ENCODE results near the gene C1orf87.

Gene C1orf87

GRCh38 chr1:60088620-60089155 is 15.1 kb upstream of the C1orf87 start:
- no peak for TF ChIP-seq CTCF (IDR thresholded peaks at IDR 0.05; ENCODE audit: borderline replicate concordance, insufficient read depth, low read depth, low read length)
- H3K4me3 ChIP-seq (ENCODE audit: low read depth, low read length) = no peak overlapping the region

GRCh38 chr1:60087681-60088080 is 14.1 kb upstream of the C1orf87 start:
- no peak for TF ChIP-seq CTCF (IDR thresholded peaks at IDR 0.05; ENCODE audit: borderline replicate concordance, insufficient read depth, low read depth, low read length)
- no peak overlapping the region for H3K4me3 ChIP-seq (ENCODE audit: low read depth, low read length)

GRCh38 chr1:60078182-60078581 is 4.6 kb upstream of the C1orf87 start:
- no peak overlapping the region for H3K4me3 ChIP-seq (ENCODE audit: low read depth, low read length)
- TF ChIP-seq CTCF (IDR thresholded peaks at IDR 0.05; ENCODE audit: borderline replicate concordance, insufficient read depth, low read depth, low read length) = no peak

GRCh38 chr1:60071296-60071695 is 2.3 kb downstream of the C1orf87 start:
- H3K4me3 ChIP-seq (ENCODE audit: low read depth, low read length) = no peak overlapping the region
- no peak for TF ChIP-seq CTCF (IDR thresholded peaks at IDR 0.05; ENCODE audit: borderline replicate concordance, insufficient read depth, low read depth, low read length)

GRCh38 chr1:60069691-60070090 is 3.9 kb downstream of the C1orf87 start:
- TF ChIP-seq CTCF (IDR thresholded peaks at IDR 0.05; ENCODE audit: borderline replicate concordance, insufficient read depth, low read depth, low read length) = no peak
- H3K4me3 ChIP-seq (ENCODE audit: low read depth, low read length) = no peak overlapping the region

GRCh38 chr1:60068393-60069045 is 5.1 kb downstream of the C1orf87 start:
- H3K4me3 ChIP-seq (ENCODE audit: low read depth, low read length) = no peak overlapping the region
- TF ChIP-seq CTCF (IDR thresholded peaks at IDR 0.05; ENCODE audit: borderline replicate concordance, insufficient read depth, low read depth, low read length) = no peak

- TF ChIP-seq CTCF (IDR thresholded peaks at IDR 0.05; ENCODE audit: borderline replicate concordance, insufficient read depth, low read depth, low read length) = no peak
- no peak overlapping the region for H3K4me3 ChIP-seq (ENCODE audit: low read depth, low read length)
Measured at GRCh38 chr1:60066001-60066400, 7.6 kb downstream of the C1orf87 start.
